DND-41 (cell line): ENCODE results near the gene SLX4.

Source experiments
- CTCF ChIP-seq: IDR thresholded peaks from 2 replicates; pipeline ENCODE4 v1.5.1; 2012; ENCODE audit warnings: borderline replicate concordance, low read length, moderate library complexity, mild to moderate bottlenecking; ENCODE audit not compliant: poor library complexity, severe bottlenecking; ENCODE audit errors: extremely low read depth
- EZH2 ChIP-seq: IDR thresholded peaks from 3 replicates; pipeline ENCODE4 v1.6.1; 2012; ENCODE audit warnings: borderline replicate concordance, low read depth, mild to moderate bottlenecking, moderate library complexity, low read length, inconsistent platforms; ENCODE audit not compliant: severe bottlenecking

- no peak for TF ChIP-seq CTCF
- TF ChIP-seq EZH2 = no peak
These were observed 9.6 kb downstream of the SLX4 start for GRCh38 chr16:3601614-3602319.
